Hypothalamus (tissue), 51 donors: Measurements from ENCODE around the gene GJD4.

Experiments
- DNase-seq, 51 donors: peaks; one replicate each; lab custom pipeline; 2025; lab: John Stamatoyannopoulos, UW

Gene GJD4

GRCh38 chr10:35644050-35644950 lies 39.2 kb downstream of the GJD4 start:
- peak in 5 of 51 donors; percentile 2 to 18 (median 6) for DNase-seq

- no peak for DNase-seq
Observed at GRCh38 chr10:35650894-35651293, 45.8 kb downstream of the GJD4 start.

GRCh38 chr10:35652824-35653223 lies 47.7 kb downstream of the GJD4 start:
- no peak for DNase-seq

GRCh38 chr10:35657621-35658020 lies 52.5 kb downstream of the GJD4 start:
- no peak for DNase-seq
